OCI-LY7 (cell line): ENCODE data around the gene DDX23. TPM values are rescaled to one million over a fixed set of nuclear protein-coding genes. Genes with fewer than 3 reads are reported as not detected.

Experiments used
- BruUV-seq: library from RNA; stranded (reverse); fragments of 400-500 nt; replicated peaks from 2 replicates; lab custom pipeline; 2021; lab: Mats Ljungman, UMichigan
- CTCF ChIA-PET: fragments of 300-600 bp; sonication (Branson Sonifier 250); formaldehyde crosslinking; loops from one replicate; lab custom pipeline; 2022; ENCODE audit warnings: antibody characterized with exemption; ENCODE audit not compliant: unreplicated experiment; lab: Charles Lee
- POLR2A ChIA-PET: fragments of 300-600 bp; sonication (Branson Sonifier 250); formaldehyde crosslinking; loops from one replicate; lab custom pipeline; 2022; ENCODE audit warnings: antibody characterized with exemption; lab: Charles Lee
- DNase-seq: peaks from one replicate; pipeline ENCODE4 v3.0.0-alpha.2; 2015; ENCODE audit warnings: low spot score
- H2AFZ ChIP-seq: fragments of 200-600 bp; sonication (generic), shearing (Covaris generic); 2 replicates; pipeline ENCODE4 v1.6.1; 2014; ENCODE audit warnings: mild to moderate bottlenecking, antibody characterized with exemption, low read length, moderate library complexity
- H3K27ac ChIP-seq: fragments of 200-600 bp; sonication (generic); 2 replicates; pipeline ENCODE4 v1.5.1; 2014; ENCODE audit warnings: mixed run types, low read depth, mild to moderate bottlenecking, moderate library complexity, low read length, inconsistent platforms; ENCODE audit not compliant: poor library complexity, severe bottlenecking
- H3K36me3 ChIP-seq: fragments of 200-600 bp; sonication (generic); 2 replicates; pipeline ENCODE4 v1.6.1; 2014; ENCODE audit warnings: mild to moderate bottlenecking, antibody characterized with exemption, low read length, moderate library complexity, mixed read lengths; ENCODE audit not compliant: insufficient read depth
- H3K4me1 ChIP-seq: fragments of 200-600 bp; sonication (generic); 2 replicates; pipeline ENCODE4 v1.5.1; 2014; ENCODE audit warnings: mild to moderate bottlenecking, low read length; ENCODE audit not compliant: insufficient read depth, poor library complexity, severe bottlenecking
- H3K4me2 ChIP-seq: fragments of 200-600 bp; sonication (generic); 2 replicates; pipeline ENCODE4 v1.6.1; 2014; ENCODE audit warnings: mild to moderate bottlenecking, low read length
- H3K4me3 ChIP-seq: fragments of 200-600 bp; sonication (generic); 2 replicates; pipeline ENCODE4 v1.5.1; 2014; ENCODE audit warnings: mild to moderate bottlenecking, low read depth, low read length; ENCODE audit not compliant: poor library complexity, severe bottlenecking
- H3K79me2 ChIP-seq: fragments of 200-600 bp; sonication (generic); 2 replicates; pipeline ENCODE4 v1.6.1; 2016; ENCODE audit warnings: low read depth, mild to moderate bottlenecking, low read length, moderate library complexity, mixed read lengths; ENCODE audit not compliant: insufficient read depth
- H3K9me2 ChIP-seq: fragments of 200-600 bp; sonication (generic); 2 replicates; pipeline ENCODE4 v1.6.1; 2016; ENCODE audit warnings: mild to moderate bottlenecking, low read length, mixed read lengths; ENCODE audit not compliant: insufficient read depth
- H3K9me3 ChIP-seq: fragments of 200-600 bp; sonication (generic); 2 replicates; pipeline ENCODE4 v1.6.1; 2014; ENCODE audit warnings: mild to moderate bottlenecking, mixed run types, low read length, mixed read lengths
- H4K20me1 ChIP-seq: fragments of 200-600 bp; sonication (generic); 2 replicates; pipeline ENCODE4 v1.6.1; 2014; ENCODE audit warnings: mild to moderate bottlenecking, antibody characterized with exemption, low read length, moderate library complexity, mixed read lengths; ENCODE audit not compliant: insufficient read depth
- EZH2phosphoT487 ChIP-seq: fragments of 200-600 bp; sonication (generic); IDR thresholded peaks from 2 replicates; pipeline ENCODE4 v1.6.1; 2018; ENCODE audit warnings: low read depth, borderline replicate concordance, mild to moderate bottlenecking, mixed run types, antibody characterized with exemption, low read length, moderate library complexity, mixed read lengths
- intact Hi-C: fragments of 100-400 bp; cut with micrococcal nuclease; formaldehyde crosslinking; loops from one replicate; pipeline ENCODE4 v1.10.0; 2022; ENCODE audit not compliant: unreplicated experiment
- total RNA-seq, 2 experiments: library from RNA; depleted of rRNA in 1 of 2; stranded (reverse); fragments of >200 nt in 1 of 2; shearing (Covaris generic) in 1 of 2; gene quantifications; 2 replicates each; pipeline ENCODE4 v1.2.3, GENCODE V29; 2014 to 2022
- TF ChIP-seq, protein P1 (sequence below): fragments of 200-600 bp; sonication (generic); conservative IDR thresholded peaks from 2 replicates; pipeline ENCODE4 v1.5.1; 2014; ENCODE audit warnings: mild to moderate bottlenecking, antibody characterized with exemption, low read length, moderate library complexity, mixed read lengths

Gene DDX23
- total RNA-seq, 2 experiments from 2014 or later: 91.1 to 119 TPM

DNA sequence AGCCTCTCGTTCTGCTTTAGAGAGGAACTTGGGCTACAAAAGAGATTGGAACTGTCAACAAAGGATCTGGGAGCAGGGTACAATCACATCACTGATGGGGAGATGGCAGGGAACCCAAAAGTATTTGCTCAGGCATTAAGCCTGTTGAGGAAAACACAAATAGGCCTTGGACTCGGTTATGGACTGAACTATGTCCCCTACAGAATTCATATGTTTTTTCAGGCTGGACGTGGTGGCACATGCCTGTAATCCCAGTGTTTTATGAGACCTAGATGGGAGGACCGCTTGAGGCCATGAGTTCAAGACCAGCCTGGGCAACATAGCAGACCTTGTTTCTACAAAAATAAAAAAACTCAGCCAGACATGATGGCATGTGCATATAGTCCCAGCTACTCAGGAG is 13.9 kb downstream of the DDX23 start:
- no peak overlapping the region for H3K4me2 ChIP-seq
- H3K4me1 ChIP-seq: no peaks in the 10 kb centered on the region
- H3K9me3 ChIP-seq: no peaks in the 10 kb centered on the region
- no peak overlapping the region for H2AFZ ChIP-seq
- H3K36me3 ChIP-seq: peaks cover 80% of the 10 kb centered on the region
- no peak for DNase-seq
- TF ChIP-seq, protein P1, sequence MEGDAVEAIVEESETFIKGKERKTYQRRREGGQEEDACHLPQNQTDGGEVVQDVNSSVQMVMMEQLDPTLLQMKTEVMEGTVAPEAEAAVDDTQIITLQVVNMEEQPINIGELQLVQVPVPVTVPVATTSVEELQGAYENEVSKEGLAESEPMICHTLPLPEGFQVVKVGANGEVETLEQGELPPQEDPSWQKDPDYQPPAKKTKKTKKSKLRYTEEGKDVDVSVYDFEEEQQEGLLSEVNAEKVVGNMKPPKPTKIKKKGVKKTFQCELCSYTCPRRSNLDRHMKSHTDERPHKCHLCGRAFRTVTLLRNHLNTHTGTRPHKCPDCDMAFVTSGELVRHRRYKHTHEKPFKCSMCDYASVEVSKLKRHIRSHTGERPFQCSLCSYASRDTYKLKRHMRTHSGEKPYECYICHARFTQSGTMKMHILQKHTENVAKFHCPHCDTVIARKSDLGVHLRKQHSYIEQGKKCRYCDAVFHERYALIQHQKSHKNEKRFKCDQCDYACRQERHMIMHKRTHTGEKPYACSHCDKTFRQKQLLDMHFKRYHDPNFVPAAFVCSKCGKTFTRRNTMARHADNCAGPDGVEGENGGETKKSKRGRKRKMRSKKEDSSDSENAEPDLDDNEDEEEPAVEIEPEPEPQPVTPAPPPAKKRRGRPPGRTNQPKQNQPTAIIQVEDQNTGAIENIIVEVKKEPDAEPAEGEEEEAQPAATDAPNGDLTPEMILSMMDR: no peak
- TF ChIP-seq EZH2phosphoT487: no peak
- no TSS peak for BruUV-seq
- no peaks in the 10 kb centered on the region for H3K79me2 ChIP-seq
- H4K20me1 ChIP-seq: no peaks in the 10 kb centered on the region
- no peak overlapping the region for H3K4me3 ChIP-seq
- no peak overlapping the region for H3K27ac ChIP-seq
- ChIA-PET POLR2A (interaction anchor here (1.2 kb wide), 1 partner anchor 15 kb away, joined by 3 read pairs; no protein-coding TSS in a partner anchor), CTCF (no interaction called here)
- intact Hi-C loops: no loop called here
- H3K9me2 ChIP-seq: no peaks in the 10 kb centered on the region

DNA sequence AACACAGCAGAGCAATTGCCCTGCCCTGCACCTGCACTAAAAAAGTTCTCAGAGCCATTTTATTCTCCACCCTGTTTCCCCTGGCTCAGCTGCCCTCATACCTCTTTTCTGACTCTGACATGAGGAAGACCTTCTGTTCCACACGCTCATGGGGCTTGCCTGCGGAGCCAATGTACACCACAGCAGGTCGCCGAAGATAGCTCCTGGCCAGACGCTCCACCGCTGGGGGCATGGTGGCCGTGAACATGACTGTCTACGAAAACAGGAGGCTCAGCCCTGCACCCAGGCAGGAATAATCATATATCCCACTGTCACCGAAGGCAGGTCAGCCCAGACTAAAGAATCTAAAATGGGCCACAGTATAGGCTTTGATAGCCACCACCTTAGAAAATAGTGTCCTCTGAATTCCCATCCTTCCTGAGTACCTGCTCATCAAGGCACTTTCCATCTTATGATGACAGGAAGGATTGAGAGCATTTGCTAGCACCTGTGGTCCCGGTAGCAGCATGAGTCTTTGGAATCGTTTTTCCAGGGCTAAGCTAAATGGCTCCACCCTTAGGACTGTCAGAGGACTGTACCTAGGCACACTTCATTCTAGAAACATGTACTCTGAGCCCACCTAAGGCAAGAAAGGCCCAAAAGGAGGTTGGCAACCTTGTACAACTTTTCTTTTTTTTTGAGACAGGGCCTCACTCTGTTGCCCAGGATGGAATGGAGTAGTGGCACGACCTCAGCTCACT is 19.5 kb downstream of the DDX23 start:
- ChIA-PET CTCF (interaction anchor here (0.6 kb wide), 1 partner anchor 33 kb away, joined by 3 read pairs; no protein-coding TSS in a partner anchor), POLR2A (interaction anchor here (1.4 kb wide), 1 partner anchor 20 kb away, joined by 4 read pairs; the partner anchor contains the start of gene DDX23)
- Histone ChIP-seq H4K20me1 (no peaks in the 10 kb centered on the region), H3K9me2 (no peaks in the 10 kb centered on the region), H3K79me2 (no peaks in the 10 kb centered on the region), H2AFZ (no peak overlapping the region), H3K27ac (no peak overlapping the region), H3K4me2 (no peak overlapping the region), H3K36me3 (peaks cover 98% of the 10 kb centered on the region), H3K4me3 (no peak overlapping the region), H3K4me1 (no peaks in the 10 kb centered on the region), H3K9me3 (no peaks in the 10 kb centered on the region)
- no peak for TF ChIP-seq EZH2phosphoT487
- intact Hi-C loops: no loop called here
- DNase-seq: no peak
- no TSS peak for BruUV-seq

DNA sequence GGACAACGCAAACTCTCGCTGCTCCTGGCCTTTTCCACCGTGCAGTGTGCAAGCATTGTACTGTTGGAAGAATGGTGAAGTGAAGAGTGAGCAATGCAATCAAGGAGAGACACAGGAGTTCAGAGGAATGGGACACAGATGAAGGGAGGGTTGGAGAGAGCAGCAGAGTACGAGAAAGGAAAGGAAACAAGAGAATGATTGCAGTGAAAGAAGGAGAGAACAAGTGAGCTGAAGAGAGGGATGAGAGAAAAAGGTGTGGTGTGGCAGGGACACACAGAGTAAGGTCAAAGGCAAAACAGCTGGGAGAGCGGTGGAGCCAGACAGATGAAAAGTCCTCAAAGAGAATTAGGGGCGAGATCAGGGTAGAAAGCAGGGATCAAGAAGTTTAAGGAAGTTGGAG is 20.7 kb downstream of the DDX23 start:
- Histone ChIP-seq H3K4me1 (no peaks in the 10 kb centered on the region), H3K9me3 (no peaks in the 10 kb centered on the region), H3K4me2 (no peak overlapping the region), H3K9me2 (no peaks in the 10 kb centered on the region), H3K27ac (no peak overlapping the region), H4K20me1 (no peaks in the 10 kb centered on the region), H3K4me3 (no peak overlapping the region), H3K36me3 (peaks cover 87% of the 10 kb centered on the region), H3K79me2 (no peaks in the 10 kb centered on the region), H2AFZ (no peak overlapping the region)
- ChIA-PET POLR2A (interaction anchor here (0.6 to 1.4 kb wide), 3 partner anchors 21 to 78 kb away, joined by 3 to 4 read pairs (median 3); partner anchors contain the start of genes DDX23 and RND1), CTCF (no interaction called here)
- no peak for DNase-seq
- TF ChIP-seq, protein P1: no peak
- no peak for TF ChIP-seq EZH2phosphoT487
- BruUV-seq: no TSS peak
- intact Hi-C loops: no loop called here
